Amniotic stem cell (primary cell): ENCODE results near the gene GUCY1A2.
A peak's percentile ranks its signal among the peaks of the same experiment; 100 is the strongest.

Experiments used
- DNase-seq: peaks from one replicate; lab custom pipeline; 2025; lab: John Stamatoyannopoulos, UW

Gene GUCY1A2

DNA sequence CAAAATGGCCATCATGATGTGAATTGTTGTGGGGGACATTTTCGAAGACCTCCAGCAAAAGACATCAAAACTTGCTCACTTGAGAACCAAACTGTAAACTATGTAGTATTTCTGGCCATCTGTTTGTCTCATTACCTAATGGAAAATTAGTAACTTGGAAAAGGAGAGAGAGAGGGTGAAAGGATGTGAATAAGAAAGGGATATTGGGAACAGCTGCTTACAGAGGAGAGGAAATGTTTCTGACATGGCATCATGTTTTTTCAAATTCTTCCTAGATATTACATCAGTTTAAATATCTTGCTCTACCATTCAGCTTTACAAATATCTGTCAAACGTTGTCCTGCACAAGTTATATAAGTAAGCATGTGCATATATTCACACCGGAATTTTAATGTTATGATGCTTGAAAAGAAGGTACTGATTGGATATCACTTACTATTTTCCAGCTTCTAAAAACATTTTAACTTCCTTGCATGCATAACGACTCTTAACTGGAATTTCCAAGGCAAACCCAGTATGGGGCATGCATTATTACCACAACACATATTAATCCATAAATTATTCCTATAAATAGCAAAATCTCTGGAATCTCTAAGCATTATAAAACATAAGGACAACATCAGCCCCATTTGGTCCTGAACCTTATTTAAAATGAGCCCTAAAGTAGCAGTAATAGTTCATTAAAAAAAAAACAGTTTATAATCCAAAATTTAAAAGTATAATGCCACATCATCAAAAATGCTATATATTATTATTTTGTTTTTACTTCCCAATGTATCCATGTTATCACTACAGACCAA is 20.0 kb downstream of the GUCY1A2 start:
- DNase-seq: peak; percentile 62

DNA sequence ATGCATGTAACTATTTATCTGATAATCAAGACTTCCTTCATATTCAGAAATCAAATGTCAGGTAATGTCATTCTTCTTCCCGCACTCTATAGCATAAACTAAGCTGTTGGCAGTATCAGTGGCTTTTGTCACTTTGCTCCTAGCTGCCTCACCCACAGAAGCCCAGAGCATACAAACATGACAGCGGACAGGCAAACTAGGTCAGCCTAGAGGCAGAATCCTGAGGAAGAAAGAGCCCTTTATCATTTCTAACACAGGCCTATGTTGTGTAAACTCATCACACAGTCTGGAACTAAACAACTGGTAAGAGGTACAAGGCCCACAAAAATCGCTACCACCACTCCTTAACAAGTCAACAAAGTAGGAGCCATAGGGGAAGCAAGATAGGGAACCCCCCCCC is 21.0 kb downstream of the GUCY1A2 start:
- no peak for DNase-seq

DNA sequence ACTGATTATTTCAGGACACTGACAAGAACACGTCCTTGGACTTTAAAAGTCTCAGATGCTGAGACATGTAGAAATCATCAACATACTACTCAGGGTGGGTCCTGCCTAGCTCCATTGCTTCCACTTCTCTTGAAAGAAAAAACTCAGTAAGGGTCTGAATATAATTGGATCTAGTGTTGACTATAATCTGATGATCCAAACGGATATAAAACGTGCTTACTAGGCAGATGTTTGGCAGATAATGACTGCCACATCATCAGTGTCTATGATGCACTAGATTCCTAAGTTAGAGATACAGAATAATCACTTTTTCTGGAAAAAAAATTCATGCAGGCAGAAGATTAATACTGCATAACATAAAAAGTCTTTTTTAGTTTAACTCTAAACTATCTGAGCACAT is 21.6 kb downstream of the GUCY1A2 start:
- no peak for DNase-seq

DNA sequence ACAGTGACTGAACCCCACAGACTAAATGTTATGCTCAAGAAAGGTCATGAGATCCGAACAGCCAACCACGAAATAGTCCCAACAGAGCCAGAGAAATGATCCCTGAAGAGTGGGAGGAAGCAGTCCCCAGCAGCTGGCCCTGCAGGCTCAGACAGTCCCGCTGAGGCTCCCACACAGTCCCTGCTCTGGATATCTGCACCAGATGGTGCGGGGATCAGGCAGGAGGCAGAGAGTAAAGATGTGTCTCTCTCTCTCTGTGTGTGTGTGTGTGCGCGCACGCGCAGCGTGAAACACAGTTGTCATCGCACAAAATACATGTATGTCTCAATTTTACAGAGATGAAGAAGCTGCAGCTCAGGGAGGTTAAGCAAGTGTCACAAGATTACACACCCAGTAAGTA is 27.9 kb downstream of the GUCY1A2 start:
- no peak for DNase-seq

- no peak for DNase-seq
Measured at GRCh38 chr11:106989078-106989455, 29.2 kb downstream of the GUCY1A2 start.

- peak; percentile 34 for DNase-seq
Measured at GRCh38 chr11:106988151-106989077, 29.9 kb downstream of the GUCY1A2 start.

DNA sequence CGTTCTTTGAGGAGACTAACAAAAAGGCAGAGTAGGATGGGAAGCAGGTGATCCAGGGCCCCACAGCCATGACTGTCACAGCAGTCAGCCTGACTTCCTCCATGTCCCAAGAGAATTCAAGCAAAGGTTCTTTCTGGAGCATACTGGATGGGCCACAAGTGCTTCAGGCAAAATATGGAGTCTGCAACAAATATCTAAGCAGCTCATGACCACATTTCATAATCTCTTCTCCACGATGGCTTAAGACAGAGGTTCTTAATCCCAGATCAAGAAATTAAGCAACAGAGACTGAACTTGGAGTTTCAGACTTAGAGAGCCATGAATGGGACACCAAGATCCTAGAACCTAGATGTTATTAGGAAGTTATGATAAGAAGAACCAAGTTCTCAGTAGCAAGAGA is 31.6 kb downstream of the GUCY1A2 start:
- no peak for DNase-seq

- peak; percentile 67 for DNase-seq
Measured at GRCh38 chr11:106986261-106986660, 32.0 kb downstream of the GUCY1A2 start.

- no peak for DNase-seq
Measured at GRCh38 chr11:106983991-106984390, 34.3 kb downstream of the GUCY1A2 start.

DNA sequence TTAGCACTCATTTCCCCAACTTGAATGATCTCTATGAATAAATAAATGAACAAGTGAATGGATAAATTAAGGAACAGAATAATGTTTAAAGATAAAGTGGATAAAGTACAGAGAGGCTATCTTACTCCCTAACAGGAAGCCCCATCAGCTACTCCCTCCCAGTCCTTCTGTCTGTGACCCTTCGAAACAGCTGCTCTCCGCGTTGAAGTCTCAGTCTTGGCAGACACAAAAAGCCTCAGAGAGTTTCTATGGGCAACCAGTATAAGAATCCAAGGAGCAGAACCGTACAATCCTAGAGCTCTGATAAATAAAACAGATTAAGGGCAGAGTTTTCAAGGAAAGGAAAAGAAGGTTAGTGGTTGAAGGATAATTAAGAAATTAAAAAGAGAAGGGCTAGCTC is 35.0 kb downstream of the GUCY1A2 start:
- no peak for DNase-seq

DNA sequence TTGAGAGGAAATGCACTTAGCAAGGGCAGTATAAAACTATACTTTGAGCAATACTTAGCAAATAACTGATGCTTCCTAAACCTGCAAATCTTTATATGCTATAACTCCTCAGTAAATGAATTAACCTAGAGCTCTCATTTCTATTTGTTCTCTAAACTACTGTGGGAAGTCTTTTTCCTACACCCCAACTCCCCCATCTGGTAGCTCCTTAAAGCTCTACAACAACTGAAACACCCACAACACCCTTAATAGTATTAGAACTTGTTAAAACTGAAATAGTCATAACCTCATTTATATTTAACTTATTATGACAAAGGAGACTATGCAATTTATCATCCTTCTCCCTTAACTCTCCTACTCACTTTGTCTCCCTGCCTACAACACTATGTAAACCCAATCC is 43.4 kb downstream of the GUCY1A2 start:
- DNase-seq: no peak

- no peak for DNase-seq
Measured at GRCh38 chr11:106971864-106972263, 46.4 kb downstream of the GUCY1A2 start.

DNA sequence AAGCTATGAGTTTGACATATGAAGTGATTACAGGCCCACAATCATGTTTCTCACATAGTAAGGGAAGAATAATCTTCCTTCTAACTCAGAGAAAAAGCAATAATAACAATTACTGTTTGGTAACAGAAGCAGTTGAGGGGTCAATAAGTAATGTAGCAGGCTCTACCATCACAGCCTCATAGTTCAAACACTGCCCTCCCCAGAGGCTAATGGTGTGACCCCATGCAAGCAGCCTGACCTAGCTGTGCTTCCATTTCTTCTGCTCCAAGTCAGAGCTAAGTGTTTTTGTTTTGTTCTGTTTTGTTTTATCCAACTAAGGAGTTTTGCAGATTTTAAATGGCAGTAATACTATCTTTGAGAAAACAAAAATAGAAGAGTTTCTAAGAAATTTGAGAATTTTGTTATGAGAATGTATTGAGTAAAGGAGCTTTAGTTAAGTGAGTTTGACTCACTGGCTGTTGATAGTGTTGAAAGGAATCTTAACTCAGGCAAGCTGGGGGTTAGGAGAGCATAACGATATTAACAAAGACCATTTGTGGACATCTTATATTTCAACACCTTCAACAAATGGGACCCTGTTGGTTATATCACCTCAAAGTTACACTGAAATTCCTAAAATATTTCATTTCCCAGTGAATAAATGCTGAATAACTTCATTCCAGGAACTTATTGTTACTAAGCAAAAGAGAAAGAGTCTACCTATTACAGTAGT is 48.5 kb downstream of the GUCY1A2 start:
- DNase-seq: no peak

DNA sequence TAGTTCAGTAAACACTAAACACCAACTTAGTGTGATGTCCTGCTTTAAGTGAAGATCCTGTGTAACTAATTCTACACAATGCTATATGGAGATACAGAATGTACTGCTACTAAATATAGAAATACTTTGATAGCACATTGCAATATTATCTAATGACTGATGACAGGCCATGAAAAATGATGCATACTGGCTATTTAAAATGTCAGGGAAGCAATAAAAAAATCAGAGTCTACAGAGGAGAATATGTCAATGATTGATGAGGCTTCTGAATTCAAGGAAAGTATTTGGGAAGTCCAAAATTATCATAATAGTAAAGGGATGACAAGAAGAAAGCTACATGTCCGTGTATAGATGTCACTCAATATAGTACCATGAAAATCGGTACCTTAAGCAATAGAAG is 55.3 kb downstream of the GUCY1A2 start:
- no peak for DNase-seq

DNA sequence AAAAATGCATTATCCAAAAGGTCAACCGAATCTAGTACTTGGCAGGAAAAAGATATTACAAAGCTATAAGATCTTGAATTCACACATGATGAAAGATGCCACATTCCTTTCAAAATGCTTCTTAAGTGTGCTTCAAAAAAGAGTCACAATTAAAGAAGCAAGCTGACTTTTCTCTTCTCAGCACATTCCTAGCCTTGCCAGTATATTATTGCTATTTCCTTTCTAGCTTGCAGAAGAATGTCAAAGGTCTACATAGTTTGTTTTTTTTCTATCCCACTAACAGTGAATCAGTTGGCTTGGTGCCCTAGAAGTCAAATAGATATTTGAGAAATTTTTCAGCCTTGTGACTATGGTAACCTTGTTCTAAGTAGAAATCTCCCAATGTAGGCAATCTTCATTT is 56.8 kb downstream of the GUCY1A2 start:
- peak; percentile 81 for DNase-seq

GRCh38 chr11:106961048-106961447 is 57.2 kb downstream of the GUCY1A2 start:
- DNase-seq: no peak

DNA sequence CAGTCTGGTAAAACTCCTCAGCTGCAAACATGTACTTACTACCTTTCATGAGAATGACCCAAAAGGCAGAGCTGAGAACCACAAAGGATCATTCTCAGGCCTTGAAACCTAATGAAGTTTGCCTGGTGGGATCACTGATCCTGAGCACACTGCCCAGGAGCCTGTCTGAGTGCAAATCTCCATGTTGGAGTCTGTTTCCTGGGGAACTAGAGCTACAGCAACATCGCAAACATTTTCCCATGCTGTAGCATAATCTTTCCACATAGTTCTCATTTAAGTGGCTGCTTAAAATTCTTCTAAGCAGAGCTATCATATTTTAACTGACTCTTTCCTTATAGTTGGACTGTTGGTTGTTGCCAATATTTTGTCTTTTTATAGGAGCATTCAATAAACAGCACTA is 58.5 kb downstream of the GUCY1A2 start:
- DNase-seq: peak; percentile 28

DNA sequence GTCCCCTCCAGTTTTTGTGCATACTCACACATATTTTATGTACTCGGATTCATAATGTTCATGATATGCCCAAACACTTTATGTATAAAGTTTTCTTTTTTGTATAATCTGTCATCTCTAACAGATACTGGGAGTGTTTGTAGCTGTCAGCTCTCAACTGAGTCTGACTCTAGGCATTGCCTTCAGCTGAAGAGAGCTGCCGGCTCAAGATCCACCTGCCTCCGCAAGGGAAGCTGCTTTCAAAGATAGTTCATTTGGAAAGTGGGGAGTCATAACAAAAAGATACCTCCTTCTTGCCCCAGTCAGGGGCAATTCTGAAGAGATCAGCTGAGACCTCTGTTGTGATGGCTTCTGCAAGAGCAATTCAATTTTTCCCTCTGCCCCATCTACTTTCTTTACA is 58.9 kb downstream of the GUCY1A2 start:
- DNase-seq: no peak

- DNase-seq: no peak
Measured at GRCh38 chr11:106958517-106959248, 59.6 kb downstream of the GUCY1A2 start.

DNA sequence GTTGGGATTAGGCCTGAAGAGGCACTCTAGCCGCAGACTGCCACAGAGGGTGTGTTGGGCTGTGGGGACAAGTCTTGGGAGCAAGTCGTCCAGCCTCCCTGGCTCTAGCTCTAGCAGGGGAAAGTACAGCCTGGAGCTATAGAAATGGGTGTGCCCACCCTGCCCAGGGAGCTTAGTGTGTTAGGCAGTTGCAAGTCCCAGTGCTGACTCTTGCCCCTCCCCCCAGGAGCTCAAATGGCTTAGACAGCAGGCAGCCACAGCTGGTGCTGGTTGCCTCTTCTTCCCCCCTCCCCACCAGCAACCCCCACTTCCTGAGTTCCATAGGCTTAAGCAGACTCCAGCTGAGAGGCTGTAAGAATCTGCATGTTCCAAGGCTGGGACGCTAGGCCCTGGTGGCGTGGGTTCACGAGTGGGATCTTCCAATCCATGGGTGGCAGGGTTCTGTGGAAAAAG is 61.2 kb downstream of the GUCY1A2 start:
- DNase-seq: no peak

- no peak for DNase-seq
Measured at GRCh38 chr11:106950067-106950491, 68.2 kb downstream of the GUCY1A2 start.

DNA sequence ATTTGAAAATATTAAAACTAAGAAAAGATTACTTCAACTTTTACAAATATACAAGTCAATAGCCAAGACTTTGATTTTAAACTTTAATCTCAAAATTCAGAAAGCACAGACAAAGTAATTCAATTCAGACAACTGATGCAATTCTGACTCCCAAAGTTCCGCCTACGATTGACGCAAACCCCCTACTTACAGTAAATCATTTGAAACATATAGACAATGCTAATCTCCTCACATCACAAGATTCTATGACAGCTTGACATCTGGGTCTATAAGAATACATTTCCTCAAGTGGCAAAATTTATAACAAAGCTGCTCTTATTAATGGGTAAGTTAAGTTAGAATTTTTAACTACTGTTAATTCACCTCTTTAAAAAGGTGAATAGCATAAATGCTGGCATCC is 75.2 kb downstream of the GUCY1A2 start:
- no peak for DNase-seq
